HFFc6 (cell line): ENCODE measurements around the gene ZNF524. TPM values are rescaled to one million over a fixed set of nuclear protein-coding genes. Genes with fewer than 3 reads are reported as not detected.

ENCODE experiments used
- DNase-seq: peaks from one replicate; pipeline ENCODE4 v3.0.0-alpha.2; 2018
- H3K27ac Mint-ChIP-seq: 2 replicates; pipeline ENCODE4 v1.8.0; 2020; ENCODE audit warnings: mild to moderate bottlenecking, mixed read lengths
- H3K27me3 Mint-ChIP-seq: 2 replicates; pipeline ENCODE4 v1.8.0; 2021; ENCODE audit warnings: mild to moderate bottlenecking, moderate library complexity, mixed read lengths; ENCODE audit not compliant: insufficient read depth
- H3K36me3 Mint-ChIP-seq: 2 replicates; pipeline ENCODE4 v1.8.0; 2021; ENCODE audit warnings: low read depth, mixed read lengths
- H3K4me1 Mint-ChIP-seq: 2 replicates; pipeline ENCODE4 v1.8.0; 2020; ENCODE audit warnings: low read depth, mixed read lengths
- H3K4me3 Mint-ChIP-seq: 2 replicates; pipeline ENCODE4 v1.8.0; 2020; ENCODE audit warnings: mild to moderate bottlenecking, moderate library complexity, mixed read lengths
- H3K9me3 Mint-ChIP-seq: 2 replicates; pipeline ENCODE4 v1.8.0; 2020; ENCODE audit warnings: mild to moderate bottlenecking, mixed read lengths
- CTCF ChIP-seq: fragments of 200-600 bp; sonication (generic); IDR thresholded peaks from 2 replicates; pipeline ENCODE4 v1.5.0; 2021; ENCODE audit warnings: antibody characterized with exemption, mild to moderate bottlenecking
- total RNA-seq, 6 experiments: library from RNA; stranded (reverse); fragmentation: NEBNext Ultra II Directional; extraction: Animal tissue kit (Norgen Biotek cat#: 25700); gene quantifications; 2 replicates in 1 of 6; 3 replicates in 5 of 6; pipeline ENCODE4 v1.2.3, GENCODE V29; 2021

The ZNF524 gene
- total RNA-seq, 6 experiments from 2014 or later = 9.3 to 12.0 (median 10.7) TPM

GRCh38 chr19:55584871-55585270 is 15.2 kb upstream of the ZNF524 start:
- peaks cover 2% of the 10 kb centered on the region for H3K36me3 Mint-ChIP-seq
- no peak for DNase-seq
- no peaks in the 10 kb centered on the region for H3K9me3 Mint-ChIP-seq
- peaks cover 2% of the 10 kb centered on the region for H3K27me3 Mint-ChIP-seq
- TF ChIP-seq CTCF = no peak
- peaks cover 33% of the 10 kb centered on the region for H3K4me1 Mint-ChIP-seq
- no peak overlapping the region for H3K4me3 Mint-ChIP-seq
- H3K27ac Mint-ChIP-seq = no peak overlapping the region

GRCh38 chr19:55585658-55586339 is 14.3 kb upstream of the ZNF524 start:
- Mint-ChIP-seq H3K27me3 (peaks cover 5% of the 10 kb centered on the region), H3K4me1 (peaks cover 33% of the 10 kb centered on the region), H3K36me3 (no peaks in the 10 kb centered on the region), H3K9me3 (no peaks in the 10 kb centered on the region), H3K27ac (peak overlapping the region; percentile 67), H3K4me3 (peak overlapping the region; percentile 79)
- TF ChIP-seq CTCF = no peak
- peak; percentile 48 for DNase-seq

GRCh38 chr19:55586976-55587668 is 13.0 kb upstream of the ZNF524 start:
- TF ChIP-seq CTCF = no peak
- no peaks in the 10 kb centered on the region for H3K9me3 Mint-ChIP-seq
- H3K27ac Mint-ChIP-seq = peak overlapping the region; percentile 67; the same call in 1 of the 2 replicates
- peaks cover 8% of the 10 kb centered on the region for H3K36me3 Mint-ChIP-seq
- peak overlapping the region; percentile 85 for H3K4me3 Mint-ChIP-seq
- DNase-seq = peak; percentile 86
- peaks cover 5% of the 10 kb centered on the region for H3K27me3 Mint-ChIP-seq
- peaks cover 21% of the 10 kb centered on the region for H3K4me1 Mint-ChIP-seq

- H3K4me1 Mint-ChIP-seq = peaks cover 19% of the 10 kb centered on the region
- no peak overlapping the region for H3K27ac Mint-ChIP-seq
- TF ChIP-seq CTCF = no peak
- peaks cover 11% of the 10 kb centered on the region for H3K36me3 Mint-ChIP-seq
- DNase-seq = no peak
- H3K27me3 Mint-ChIP-seq = peaks cover 5% of the 10 kb centered on the region
- no peaks in the 10 kb centered on the region for H3K9me3 Mint-ChIP-seq
- H3K4me3 Mint-ChIP-seq = no peak overlapping the region
These were observed 11.3 kb upstream of the ZNF524 start for GRCh38 chr19:55588738-55589137.

GRCh38 chr19:55590109-55590508 is 10.0 kb upstream of the ZNF524 start:
- Mint-ChIP-seq H3K4me3 (no peak overlapping the region), H3K9me3 (no peaks in the 10 kb centered on the region), H3K27me3 (peaks cover 3% of the 10 kb centered on the region), H3K27ac (no peak overlapping the region), H3K36me3 (peaks cover 19% of the 10 kb centered on the region), H3K4me1 (peaks cover 18% of the 10 kb centered on the region)
- no peak for TF ChIP-seq CTCF
- DNase-seq = no peak
